ENCODE measurements around the gene VPS72. TPM values are rescaled to one million over a fixed set of nuclear protein-coding genes. Genes with fewer than 3 reads are reported as not detected.
A peak's percentile ranks its signal among the peaks of the same experiment; 100 is the strongest.

Gene VPS72
- total and polyA plus RNA-seq, 10 of the 15 experiments (the other 5 are each of a cell fraction or from before 2014, with no cell fraction given) = 6.7 to 77.8 (median 58.1) TPM

GRCh38 chr1:151158326-151158725, 31.7 kb downstream of the VPS72 start:
- H4K20me1 ChIP-seq (ENCODE audit: control insufficient read depth, insufficient read depth) = no peaks in the 10 kb centered on the region
- TF ChIP-seq KDM1A (IDR thresholded peaks at IDR 0.05; ENCODE audit: borderline replicate concordance) (no peak), CBFB (IDR thresholded peaks at IDR 0.05; ENCODE audit: low read depth) (no peak), SIN3A (IDR thresholded peaks at IDR 0.05; ENCODE audit: low read depth, low read length) (no peak), NBN (IDR thresholded peaks at IDR 0.05) (no peak), SMAD5 (IDR thresholded peaks at IDR 0.05; ENCODE audit: low read depth) (no peak), TCF12 (IDR thresholded peaks at IDR 0.05; ENCODE audit: low read depth, low read length) (no peak), ZNF384 (IDR thresholded peaks at IDR 0.05; ENCODE audit: borderline replicate concordance, low read depth, low read length) (no peak), TCF3 (IDR thresholded peaks at IDR 0.05; ENCODE audit: borderline replicate concordance, insufficient read depth, low read depth, low read length) (no peak)
- TF ChIP-seq, protein P1, sequence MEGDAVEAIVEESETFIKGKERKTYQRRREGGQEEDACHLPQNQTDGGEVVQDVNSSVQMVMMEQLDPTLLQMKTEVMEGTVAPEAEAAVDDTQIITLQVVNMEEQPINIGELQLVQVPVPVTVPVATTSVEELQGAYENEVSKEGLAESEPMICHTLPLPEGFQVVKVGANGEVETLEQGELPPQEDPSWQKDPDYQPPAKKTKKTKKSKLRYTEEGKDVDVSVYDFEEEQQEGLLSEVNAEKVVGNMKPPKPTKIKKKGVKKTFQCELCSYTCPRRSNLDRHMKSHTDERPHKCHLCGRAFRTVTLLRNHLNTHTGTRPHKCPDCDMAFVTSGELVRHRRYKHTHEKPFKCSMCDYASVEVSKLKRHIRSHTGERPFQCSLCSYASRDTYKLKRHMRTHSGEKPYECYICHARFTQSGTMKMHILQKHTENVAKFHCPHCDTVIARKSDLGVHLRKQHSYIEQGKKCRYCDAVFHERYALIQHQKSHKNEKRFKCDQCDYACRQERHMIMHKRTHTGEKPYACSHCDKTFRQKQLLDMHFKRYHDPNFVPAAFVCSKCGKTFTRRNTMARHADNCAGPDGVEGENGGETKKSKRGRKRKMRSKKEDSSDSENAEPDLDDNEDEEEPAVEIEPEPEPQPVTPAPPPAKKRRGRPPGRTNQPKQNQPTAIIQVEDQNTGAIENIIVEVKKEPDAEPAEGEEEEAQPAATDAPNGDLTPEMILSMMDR (IDR thresholded peaks at IDR 0.05 in 2 of 3, conservative IDR thresholded peaks at IDR 0.05 in 1 of 3; ENCODE audit: control insufficient read depth in 2 of 3, extremely low read depth in 1 of 3, insufficient read depth in 1 of 3, low read depth in 3 of 3, low read length in 3 of 3) = no peak
- TF ChIP-seq, protein P2, sequence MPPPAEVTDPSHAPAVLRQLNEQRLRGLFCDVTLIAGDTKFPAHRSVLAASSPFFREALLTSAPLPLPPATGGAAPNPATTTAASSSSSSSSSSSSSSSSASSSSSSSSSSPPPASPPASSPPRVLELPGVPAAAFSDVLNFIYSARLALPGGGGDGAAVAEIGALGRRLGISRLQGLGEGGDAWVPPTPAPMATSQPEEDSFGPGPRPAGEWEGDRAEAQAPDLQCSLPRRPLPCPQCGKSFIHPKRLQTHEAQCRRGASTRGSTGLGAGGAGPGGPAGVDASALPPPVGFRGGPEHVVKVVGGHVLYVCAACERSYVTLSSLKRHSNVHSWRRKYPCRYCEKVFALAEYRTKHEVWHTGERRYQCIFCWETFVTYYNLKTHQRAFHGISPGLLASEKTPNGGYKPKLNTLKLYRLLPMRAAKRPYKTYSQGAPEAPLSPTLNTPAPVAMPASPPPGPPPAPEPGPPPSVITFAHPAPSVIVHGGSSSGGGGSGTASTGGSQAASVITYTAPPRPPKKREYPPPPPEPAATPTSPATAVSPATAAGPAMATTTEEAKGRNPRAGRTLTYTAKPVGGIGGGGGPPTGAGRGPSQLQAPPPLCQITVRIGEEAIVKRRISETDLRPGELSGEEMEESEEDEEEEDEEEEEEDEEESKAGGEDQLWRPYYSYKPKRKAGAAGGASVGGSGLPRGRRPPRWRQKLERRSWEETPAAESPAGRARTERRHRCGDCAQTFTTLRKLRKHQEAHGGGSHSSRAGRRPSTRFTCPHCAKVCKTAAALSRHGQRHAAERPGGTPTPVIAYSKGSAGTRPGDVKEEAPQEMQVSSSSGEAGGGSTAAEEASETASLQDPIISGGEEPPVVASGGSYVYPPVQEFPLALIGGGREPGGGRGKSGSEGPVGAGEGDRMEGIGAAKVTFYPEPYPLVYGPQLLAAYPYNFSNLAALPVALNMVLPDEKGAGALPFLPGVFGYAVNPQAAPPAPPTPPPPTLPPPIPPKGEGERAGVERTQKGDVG (CRISPR knock-in tag; IDR thresholded peaks at IDR 0.05) = no peak
- TF ChIP-seq, protein P3, sequence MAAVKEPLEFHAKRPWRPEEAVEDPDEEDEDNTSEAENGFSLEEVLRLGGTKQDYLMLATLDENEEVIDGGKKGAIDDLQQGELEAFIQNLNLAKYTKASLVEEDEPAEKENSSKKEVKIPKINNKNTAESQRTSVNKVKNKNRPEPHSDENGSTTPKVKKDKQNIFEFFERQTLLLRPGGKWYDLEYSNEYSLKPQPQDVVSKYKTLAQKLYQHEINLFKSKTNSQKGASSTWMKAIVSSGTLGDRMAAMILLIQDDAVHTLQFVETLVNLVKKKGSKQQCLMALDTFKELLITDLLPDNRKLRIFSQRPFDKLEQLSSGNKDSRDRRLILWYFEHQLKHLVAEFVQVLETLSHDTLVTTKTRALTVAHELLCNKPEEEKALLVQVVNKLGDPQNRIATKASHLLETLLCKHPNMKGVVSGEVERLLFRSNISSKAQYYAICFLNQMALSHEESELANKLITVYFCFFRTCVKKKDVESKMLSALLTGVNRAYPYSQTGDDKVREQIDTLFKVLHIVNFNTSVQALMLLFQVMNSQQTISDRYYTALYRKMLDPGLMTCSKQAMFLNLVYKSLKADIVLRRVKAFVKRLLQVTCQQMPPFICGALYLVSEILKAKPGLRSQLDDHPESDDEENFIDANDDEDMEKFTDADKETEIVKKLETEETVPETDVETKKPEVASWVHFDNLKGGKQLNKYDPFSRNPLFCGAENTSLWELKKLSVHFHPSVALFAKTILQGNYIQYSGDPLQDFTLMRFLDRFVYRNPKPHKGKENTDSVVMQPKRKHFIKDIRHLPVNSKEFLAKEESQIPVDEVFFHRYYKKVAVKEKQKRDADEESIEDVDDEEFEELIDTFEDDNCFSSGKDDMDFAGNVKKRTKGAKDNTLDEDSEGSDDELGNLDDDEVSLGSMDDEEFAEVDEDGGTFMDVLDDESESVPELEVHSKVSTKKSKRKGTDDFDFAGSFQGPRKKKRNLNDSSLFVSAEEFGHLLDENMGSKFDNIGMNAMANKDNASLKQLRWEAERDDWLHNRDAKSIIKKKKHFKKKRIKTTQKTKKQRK (IDR thresholded peaks at IDR 0.05; ENCODE audit: low read depth, low read length) = no peak
- TF ChIP-seq, protein P4, sequence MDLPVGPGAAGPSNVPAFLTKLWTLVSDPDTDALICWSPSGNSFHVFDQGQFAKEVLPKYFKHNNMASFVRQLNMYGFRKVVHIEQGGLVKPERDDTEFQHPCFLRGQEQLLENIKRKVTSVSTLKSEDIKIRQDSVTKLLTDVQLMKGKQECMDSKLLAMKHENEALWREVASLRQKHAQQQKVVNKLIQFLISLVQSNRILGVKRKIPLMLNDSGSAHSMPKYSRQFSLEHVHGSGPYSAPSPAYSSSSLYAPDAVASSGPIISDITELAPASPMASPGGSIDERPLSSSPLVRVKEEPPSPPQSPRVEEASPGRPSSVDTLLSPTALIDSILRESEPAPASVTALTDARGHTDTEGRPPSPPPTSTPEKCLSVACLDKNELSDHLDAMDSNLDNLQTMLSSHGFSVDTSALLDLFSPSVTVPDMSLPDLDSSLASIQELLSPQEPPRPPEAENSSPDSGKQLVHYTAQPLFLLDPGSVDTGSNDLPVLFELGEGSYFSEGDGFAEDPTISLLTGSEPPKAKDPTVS (IDR thresholded peaks at IDR 0.05; ENCODE audit: low read depth, low read length) = no peak
- intact Hi-C loops (cut with micrococcal nuclease; ENCODE audit: unreplicated experiment) = no loop called here
- BruUV-seq (replicated peaks) = no TSS peak
- no peak for ATAC-seq
- peak overlapping the region; percentile 81 for H3K27ac ChIP-seq (ENCODE audit: control insufficient read depth, insufficient read depth)
- H3K79me2 ChIP-seq (ENCODE audit: control insufficient read depth, insufficient read depth, low read length) = peaks cover 20% of the 10 kb centered on the region
- H3K27me3 ChIP-seq (replicated peaks in 1 of 2; ENCODE audit: control insufficient read depth in 2 of 2, insufficient read depth in 2 of 2, low read length in 1 of 2) = no peaks in the 10 kb centered on the region
- peaks cover 30% of the 10 kb centered on the region for H3K4me1 ChIP-seq (ENCODE audit: control insufficient read depth, insufficient read depth, low read length)
- in situ Hi-C loops (cut with MboI) = loop anchor here (5.0 kb wide), 2 partner anchors 61 to 136 kb away; no protein-coding TSS in a partner anchor
- ChIA-PET POLR2A (interaction anchor here (2.3 kb wide), 1 partner anchor 8 kb away, joined by 19 read pairs; the partner anchor contains the start of genes LYSMD1 and SCNM1), CTCF (interaction anchor here (0.7 to 8.4 kb wide), 6 partner anchors 29 to 133 kb away, joined by 3 to 353 read pairs (median 15); partner anchors contain the start of gene MLLT11), RAD21 (ENCODE audit: unreplicated experiment) (interaction anchor here (1.0 to 8.7 kb wide), 5 partner anchors 31 to 100 kb away, joined by 3 to 198 read pairs (median 19); partner anchors contain the start of genes PSMD4 and VPS72), SMC1A (ENCODE audit: uncharacterized antibody, unreplicated experiment) (interaction anchor here (1.3 to 11.1 kb wide), 4 partner anchors 9 to 133 kb away, joined by 4 to 282 read pairs (median 14); no protein-coding TSS in a partner anchor)
- H2AFZ ChIP-seq (ENCODE audit: control insufficient read depth, low read depth, low read length) = no peak overlapping the region
- H3K4me2 ChIP-seq (ENCODE audit: control insufficient read depth, insufficient read depth) = peak overlapping the region; percentile 81
- no peak overlapping the region for H3K4me3 ChIP-seq
- H3K9ac ChIP-seq (ENCODE audit: control insufficient read depth, insufficient read depth, low read length) = no peak overlapping the region
- peaks cover 5 to 6% of the 10 kb centered on the region in 2 experiments for H3K36me3 ChIP-seq (ENCODE audit: control insufficient read depth in 2 of 2, insufficient read depth in 2 of 2, low read length in 1 of 2)
- FAIRE-seq = no peak
- DNase-seq (ENCODE audit: low read depth, low spot score) = no peak
- 82% methylated on average over 5 of the region's 5 CpGs for WGBS (ENCODE audit: insufficient coverage, insufficient replicate concordance, low lambda C conversion rate, missing lambda C conversion rate)
- no peaks in the 10 kb centered on the region for H3K9me3 ChIP-seq (replicated peaks; ENCODE audit: control insufficient read depth, insufficient read depth, low read length)
